ENCODE data around the gene TNFAIP6. TPM values are rescaled to one million over a fixed set of nuclear protein-coding genes. Genes with fewer than 3 reads are reported as not detected.

TNFAIP6 gene
- total RNA-seq, 1 donor from 2014 or later, result 2.9 TPM

DNA sequence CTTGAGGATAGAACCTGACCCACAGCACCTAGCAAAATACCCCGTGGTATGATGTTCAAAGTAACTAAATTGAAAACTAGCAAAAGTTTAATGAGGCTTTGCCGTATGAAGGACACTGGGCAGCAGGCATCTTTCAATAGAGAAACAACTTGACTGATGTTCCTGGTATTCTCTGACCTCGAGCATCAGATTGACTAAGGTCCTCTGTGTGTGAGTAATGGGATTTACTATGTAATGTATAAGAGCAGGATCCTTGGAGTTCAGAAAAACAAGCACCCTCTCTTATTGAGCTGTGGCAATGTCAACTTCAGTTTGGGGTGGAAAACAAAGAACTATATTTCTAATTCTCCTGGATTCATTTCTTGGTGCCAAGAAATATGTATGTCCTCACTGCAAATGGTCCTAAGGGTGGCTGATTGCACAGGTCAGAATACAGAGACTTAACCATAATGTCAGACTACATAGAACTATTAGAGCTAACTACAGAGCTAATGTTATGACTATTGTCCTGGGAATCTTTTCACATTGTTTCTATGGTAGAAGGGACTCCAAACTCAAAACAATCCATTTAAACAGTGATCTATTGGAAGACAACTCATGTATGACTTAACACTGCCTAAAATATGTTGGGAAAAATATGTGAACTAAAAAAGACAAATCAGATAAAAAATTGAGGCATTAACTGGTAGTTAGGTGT lies 4.4 kb downstream of the TNFAIP6 start:
- Histone ChIP-seq H3K9me3 (replicated peaks) (no peaks in the 10 kb centered on the region), H3K4me1 (no peaks in the 10 kb centered on the region), H3K36me3 (no peaks in the 10 kb centered on the region), H3K27me3 (ENCODE audit: low read depth) (no peaks in the 10 kb centered on the region), H3K27ac (replicated peaks) (no peak overlapping the region), H3K4me3 (no peak overlapping the region)
- DNase-seq, result no peak
- intact Hi-C loops (cut with micrococcal nuclease), result no loop called here
- TF ChIP-seq CTCF (IDR thresholded peaks at IDR 0.05; ENCODE audit: borderline replicate concordance), result no peak

- peaks cover 7% of the 10 kb centered on the region for H3K9me3 ChIP-seq (replicated peaks)
- no peak for TF ChIP-seq CTCF (IDR thresholded peaks at IDR 0.05; ENCODE audit: borderline replicate concordance)
- no peaks in the 10 kb centered on the region for H3K27me3 ChIP-seq (ENCODE audit: low read depth)
- no peaks in the 10 kb centered on the region for H3K36me3 ChIP-seq
- peak overlapping the region; percentile 52 for H3K27ac ChIP-seq (replicated peaks)
- no peak overlapping the region for H3K4me3 ChIP-seq
- DNase-seq, result peak; percentile 39
- intact Hi-C loops (cut with micrococcal nuclease), result no loop called here
- H3K4me1 ChIP-seq, result no peaks in the 10 kb centered on the region
Measured at GRCh38 chr2:151363709-151364108, 6.3 kb downstream of the TNFAIP6 start.

- Histone ChIP-seq H3K4me3 (no peak overlapping the region), H3K9me3 (replicated peaks) (peaks cover 10% of the 10 kb centered on the region), H3K36me3 (no peaks in the 10 kb centered on the region), H3K27ac (replicated peaks) (no peak overlapping the region), H3K4me1 (no peaks in the 10 kb centered on the region), H3K27me3 (ENCODE audit: low read depth) (no peaks in the 10 kb centered on the region)
- intact Hi-C loops (cut with micrococcal nuclease), result no loop called here
- DNase-seq, result no peak
- TF ChIP-seq CTCF (IDR thresholded peaks at IDR 0.05; ENCODE audit: borderline replicate concordance), result no peak
Measured at GRCh38 chr2:151367571-151367970, 10.2 kb downstream of the TNFAIP6 start.

DNA sequence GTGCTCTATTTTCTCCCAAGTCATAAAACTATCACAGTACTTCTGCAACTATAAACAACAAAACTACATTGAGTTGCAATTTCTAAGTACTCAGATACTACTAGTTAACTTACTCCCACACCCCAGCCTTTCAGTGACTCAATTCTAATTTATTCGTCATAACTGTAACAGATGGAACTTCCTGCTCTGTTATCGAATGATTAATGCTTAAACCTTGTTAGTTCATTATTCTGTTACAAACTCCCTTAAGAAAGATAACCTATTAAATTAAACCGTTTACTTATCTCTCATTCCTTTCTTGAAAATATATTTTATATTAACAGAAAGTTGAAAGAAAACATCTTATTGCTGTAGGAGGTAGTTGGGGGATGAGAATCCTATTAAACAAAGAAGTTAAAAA lies 17.0 kb downstream of the TNFAIP6 start:
- DNase-seq, result no peak
- no peaks in the 10 kb centered on the region for H3K27me3 ChIP-seq (ENCODE audit: low read depth)
- H3K4me3 ChIP-seq, result no peak overlapping the region
- H3K36me3 ChIP-seq, result no peaks in the 10 kb centered on the region
- no peaks in the 10 kb centered on the region for H3K4me1 ChIP-seq
- no peak for TF ChIP-seq CTCF (IDR thresholded peaks at IDR 0.05; ENCODE audit: borderline replicate concordance)
- no peak overlapping the region for H3K27ac ChIP-seq (replicated peaks)
- no peaks in the 10 kb centered on the region for H3K9me3 ChIP-seq (replicated peaks)
- intact Hi-C loops (cut with micrococcal nuclease), result no loop called here

GRCh38 chr2:151379169-151379568 lies 21.8 kb downstream of the TNFAIP6 start:
- Histone ChIP-seq H3K27me3 (ENCODE audit: low read depth) (no peaks in the 10 kb centered on the region), H3K4me1 (no peaks in the 10 kb centered on the region), H3K27ac (replicated peaks) (no peak overlapping the region), H3K36me3 (no peaks in the 10 kb centered on the region), H3K9me3 (replicated peaks) (no peaks in the 10 kb centered on the region), H3K4me3 (no peak overlapping the region)
- intact Hi-C loops (cut with micrococcal nuclease), result no loop called here
- no peak for TF ChIP-seq CTCF (IDR thresholded peaks at IDR 0.05; ENCODE audit: borderline replicate concordance)
- DNase-seq, result no peak

Data from left ventricle myocardium inferior (tissue), 1 donor.